ENCODE results near the gene GLDC. TPM values are rescaled to one million over a fixed set of nuclear protein-coding genes. Genes with fewer than 3 reads are reported as not detected.

GLDC gene
- total and polyA plus RNA-seq, 4 donors = 0.10 to 1.5 (median 0.74) TPM

- Histone ChIP-seq H3K4me1 (ENCODE audit: control insufficient read depth in 5 of 5, insufficient read depth in 5 of 5, low read length in 5 of 5) (peaks cover 0 to 11% (median 3%) of the 10 kb centered on the region in 5 donors), H3K36me3 (ENCODE audit: control insufficient read depth in 4 of 4, insufficient read depth in 4 of 4, low read length in 4 of 4) (no peaks in the 10 kb centered on the region), H3K27me3 (ENCODE audit: control insufficient read depth in 3 of 3, insufficient read depth in 3 of 3, low read length in 2 of 3) (no peaks in the 10 kb centered on the region), H3K9me3 (ENCODE audit: control insufficient read depth in 4 of 4, insufficient read depth in 3 of 4, low read length in 3 of 4) (peaks cover 0 to 2% (median 0%) of the 10 kb centered on the region in 4 donors), H3K27ac (ENCODE audit: low read depth in 1 of 2, low read length in 1 of 2) (no peak overlapping the region), H3K9ac (ENCODE audit: insufficient read depth in 1 of 2, low read length in 2 of 2) (no peak overlapping the region), H3K4me3 (no peak overlapping the region)
- no peak for TF ChIP-seq CTCF (IDR thresholded peaks at IDR 0.05; ENCODE audit: control extremely low read depth, extremely low read depth)
- DNase-seq = peak; percentile 46 to 73 (median 61)
- no peak for ATAC-seq (ENCODE audit: insufficient read depth, low FRiP score)
- 81 to 82% methylated on average over 3 of the region's 3 CpGs for WGBS, 2 donors
These were observed 93.5 kb downstream of the GLDC start for GRCh38 chr9:6552033-6552432.

GRCh38 chr9:6551136-6551535 is 94.4 kb downstream of the GLDC start:
- Histone ChIP-seq H3K36me3 (ENCODE audit: control insufficient read depth in 4 of 4, insufficient read depth in 4 of 4, low read length in 4 of 4) (no peaks in the 10 kb centered on the region), H3K27me3 (ENCODE audit: control insufficient read depth in 3 of 3, insufficient read depth in 3 of 3, low read length in 2 of 3) (no peaks in the 10 kb centered on the region), H3K9ac (ENCODE audit: insufficient read depth in 1 of 2, low read length in 2 of 2) (no peak overlapping the region), H3K27ac (ENCODE audit: low read depth in 1 of 2, low read length in 1 of 2) (no peak overlapping the region), H3K4me1 (ENCODE audit: control insufficient read depth in 5 of 5, insufficient read depth in 5 of 5, low read length in 5 of 5) (peaks cover 0 to 11% (median 3%) of the 10 kb centered on the region in 5 donors), H3K4me3 (no peak overlapping the region), H3K9me3 (ENCODE audit: control insufficient read depth in 4 of 4, insufficient read depth in 3 of 4, low read length in 3 of 4) (peaks cover 0 to 2% (median 0%) of the 10 kb centered on the region in 4 donors)
- TF ChIP-seq CTCF (IDR thresholded peaks at IDR 0.05; ENCODE audit: control extremely low read depth, extremely low read depth) = no peak
- ATAC-seq (ENCODE audit: insufficient read depth, low FRiP score) = no peak
- 53 to 66% methylated on average over 2 of the region's 2 CpGs for WGBS, 2 donors
- DNase-seq = peak in 2 of 3 donors; percentile 32 to 33

GRCh38 chr9:6549106-6549800 is 96.3 kb downstream of the GLDC start:
- H3K9ac ChIP-seq (ENCODE audit: insufficient read depth in 1 of 2, low read length in 2 of 2) = no peak overlapping the region
- DNase-seq (no peak), ATAC-seq (ENCODE audit: insufficient read depth, low FRiP score) (no peak)
- H3K36me3 ChIP-seq (ENCODE audit: control insufficient read depth in 4 of 4, insufficient read depth in 4 of 4, low read length in 4 of 4) = no peaks in the 10 kb centered on the region
- no peak for TF ChIP-seq CTCF (IDR thresholded peaks at IDR 0.05; ENCODE audit: control extremely low read depth, extremely low read depth)
- WGBS, 2 donors = 75 to 86% methylated on average over 8 of the region's 8 CpGs
- H3K4me1 ChIP-seq (ENCODE audit: control insufficient read depth in 5 of 5, insufficient read depth in 5 of 5, low read length in 5 of 5) = peaks cover 0 to 11% (median 3%) of the 10 kb centered on the region in 5 donors
- H3K27me3 ChIP-seq (ENCODE audit: control insufficient read depth in 3 of 3, insufficient read depth in 3 of 3, low read length in 2 of 3) = no peaks in the 10 kb centered on the region
- no peak overlapping the region for H3K27ac ChIP-seq (ENCODE audit: low read depth in 1 of 2, low read length in 1 of 2)
- peaks cover 0 to 2% (median 0%) of the 10 kb centered on the region in 4 donors for H3K9me3 ChIP-seq (ENCODE audit: control insufficient read depth in 4 of 4, insufficient read depth in 3 of 4, low read length in 3 of 4)
- no peak overlapping the region for H3K4me3 ChIP-seq
